HepG2 (cell line): ENCODE measurements around the gene SLC1A2. TPM values are rescaled to one million over a fixed set of nuclear protein-coding genes. Genes with fewer than 3 reads are reported as not detected.

Source experiments
- ATAC-seq: fragments of 200-7000 bp; cut with Tn5 transposase; 3 replicates; pipeline ENCODE4 v1.9.1; 2020; ENCODE audit warnings: mild to moderate bottlenecking, moderate library complexity
- BruUV-seq: library from RNA; stranded (reverse); fragments of 400-500 nt; replicated peaks from 2 replicates; lab custom pipeline; 2021; lab: Mats Ljungman, UMichigan
- CTCF ChIA-PET: fragments of 300-600 bp; formaldehyde crosslinking; extraction: SDS; loops from one replicate; lab custom pipeline; 2021; ENCODE audit warnings: low total read pairs, inconsistent platforms, low intra/inter-chr PET ratio; lab: Yijun Ruan, JAX
- POLR2A ChIA-PET: fragments of 350-600 bp; sonication (Branson Sonifier 250); formaldehyde crosslinking; loops from one replicate; lab custom pipeline; 2020; ENCODE audit warnings: antibody characterized with exemption, inconsistent platforms; lab: Yijun Ruan, JAX
- DNase-seq: peaks from one replicate; pipeline ENCODE4 v3.0.0-alpha.2; 2015; ENCODE audit warnings: low spot score
- FAIRE-seq: peaks from 3 replicates; lab custom pipeline; 2011; peaks lifted over from hg19 to GRCh38; lab: Jason Lieb, UNC
- H2AFZ ChIP-seq: one replicate; pipeline ENCODE4 v1.6.1; 2011; ENCODE audit warnings: low read length, inconsistent platforms
- H3K27ac ChIP-seq: fragments of 300-600 bp; 3 replicates; pipeline ENCODE4 v1.8.0; 2011; ENCODE audit warnings: mixed run types, mild to moderate bottlenecking, mixed read lengths, low read length, inconsistent platforms; ENCODE audit not compliant: insufficient read depth; ENCODE audit errors: extremely low read length
- H3K27me3 ChIP-seq, 2 experiments: fragments of 200-600 bp in 1 of 2; 2 replicates in 1 of 2; 3 replicates in 1 of 2; pipeline versions ENCODE4 v1.6.0 to v1.8.0; 2011; ENCODE audit warnings: low read length in 2 of 2, mild to moderate bottlenecking in 2 of 2, moderate library complexity in 2 of 2, inconsistent platforms in 1 of 2; ENCODE audit not compliant: insufficient read depth in 2 of 2, control insufficient read depth in 1 of 2
- H3K36me3 ChIP-seq, 2 experiments: fragments of 200-600 bp in 1 of 2; replicated peaks in 1 of 2; 2 replicates in 1 of 2; 3 replicates in 1 of 2; pipeline versions ENCODE4 v1.5.1 to v1.8.0; 2011; ENCODE audit warnings: low read length in 2 of 2, inconsistent platforms in 1 of 2; ENCODE audit not compliant: insufficient read depth in 2 of 2, control insufficient read depth in 1 of 2
- H3K4me1 ChIP-seq: 2 replicates; pipeline ENCODE4 v1.5.1; 2012; ENCODE audit warnings: low read length, inconsistent platforms; ENCODE audit not compliant: insufficient read depth
- H3K4me2 ChIP-seq: 2 replicates; pipeline ENCODE4 v1.6.0; 2011; ENCODE audit warnings: low read depth, low read length, inconsistent platforms
- H3K4me3 ChIP-seq, 3 experiments: fragments of 200-600 bp in 1 of 3; sonication (generic), shearing (Covaris generic) in 1 of 3; replicated peaks in 1 of 3; 2 replicates each; pipeline ENCODE4 v1.5.1; 2011 to 2016; ENCODE audit warnings: low read length in 3 of 3, inconsistent platforms in 2 of 3, low read depth in 2 of 3, mild to moderate bottlenecking in 2 of 3, control low read depth in 1 of 3, mixed read lengths in 1 of 3; ENCODE audit not compliant: insufficient read depth in 1 of 3
- H3K79me2 ChIP-seq: one replicate; pipeline ENCODE4 v1.6.1; 2011; ENCODE audit warnings: low read length, inconsistent platforms; ENCODE audit not compliant: insufficient read depth
- H3K9ac ChIP-seq: 2 replicates; pipeline ENCODE4 v1.6.0; 2011; ENCODE audit warnings: mild to moderate bottlenecking, low read depth, low read length, inconsistent platforms; ENCODE audit not compliant: insufficient read depth
- H3K9me3 ChIP-seq: 2 replicates; pipeline ENCODE4 v1.5.1; 2012; ENCODE audit warnings: mild to moderate bottlenecking, low read length
- H4K20me1 ChIP-seq: 2 replicates; pipeline ENCODE4 v1.6.0; 2011; ENCODE audit warnings: inconsistent platforms, mild to moderate bottlenecking, low read length, moderate library complexity; ENCODE audit not compliant: insufficient read depth
- ATF7-NPFF ChIP-seq: sonication (generic); formaldehyde crosslinking; IDR thresholded peaks from 2 replicates; pipeline ENCODE4 v1.8.1; 2023; ENCODE audit warnings: mild to moderate bottlenecking, low read depth, missing genetic modification reagents, moderate library complexity
- FOXJ3 ChIP-seq: sonication (generic); formaldehyde crosslinking; IDR thresholded peaks from 2 replicates; pipeline ENCODE4 v1.4.0; 2020; ENCODE audit warnings: missing genetic modification reagents, mild to moderate bottlenecking, borderline replicate concordance
- HNRNPH1 ChIP-seq: fragments of 200-400 bp; formaldehyde crosslinking; optimal IDR thresholded peaks from 2 replicates; pipeline ENCODE3; 2017; ENCODE audit warnings: mild to moderate bottlenecking, low read depth, low read length
- NR3C1 ChIP-seq: sonication (generic); formaldehyde crosslinking; IDR thresholded peaks from 2 replicates; pipeline ENCODE4 v1.4.0; 2020; ENCODE audit warnings: missing genetic modification reagents
- PAF1 ChIP-seq: IDR thresholded peaks from 2 replicates; pipeline ENCODE4 v1.6.1; 2016; ENCODE audit warnings: missing genetic modification reagents, missing compliant biosample characterization
- PITX1 ChIP-seq: sonication (generic); formaldehyde crosslinking; IDR thresholded peaks from 2 replicates; pipeline ENCODE4 v1.5.1; 2020; ENCODE audit warnings: mild to moderate bottlenecking, missing genetic modification reagents
- SMARCC2 ChIP-seq: fragments of 450-650 bp; IDR thresholded peaks from 2 replicates; pipeline ENCODE4 v1.6.1; 2017; ENCODE audit warnings: antibody characterized with exemption, mild to moderate bottlenecking
- ZIK1 ChIP-seq: sonication (generic); formaldehyde crosslinking; IDR thresholded peaks from 2 replicates; pipeline ENCODE4 v1.5.0; 2020; ENCODE audit warnings: mild to moderate bottlenecking, low read depth, missing genetic modification reagents, borderline replicate concordance
- ZNF275 ChIP-seq: sonication (generic); formaldehyde crosslinking; IDR thresholded peaks from 2 replicates; pipeline ENCODE4 v1.8.0; 2022; ENCODE audit warnings: missing genetic modification reagents, mild to moderate bottlenecking, inconsistent platforms, borderline replicate concordance
- ZNF414 ChIP-seq: sonication (generic); formaldehyde crosslinking; IDR thresholded peaks from 2 replicates; pipeline ENCODE4 v1.5.0; 2020; ENCODE audit warnings: missing genetic modification reagents
- ZNF446 ChIP-seq: sonication (generic); formaldehyde crosslinking; IDR thresholded peaks from 2 replicates; pipeline ENCODE4 v1.5.0; 2020; ENCODE audit warnings: mild to moderate bottlenecking, missing genetic modification reagents
- ZNF570 ChIP-seq: sonication (generic); formaldehyde crosslinking; IDR thresholded peaks from 2 replicates; pipeline ENCODE4 v1.4.0; 2020; ENCODE audit warnings: mild to moderate bottlenecking, missing genetic modification reagents, borderline replicate concordance
- ZNF850 ChIP-seq: sonication (generic); formaldehyde crosslinking; conservative IDR thresholded peaks from 2 replicates; pipeline ENCODE4 v1.9.0; 2021; ENCODE audit warnings: mild to moderate bottlenecking, missing genetic modification reagents
- WGBS: methylation state at CpG from one replicate; pipeline ENCODE4 v1.1.6; 2017; ENCODE audit warnings: low lambda C conversion rate; 5-methylcytosine and 5-hydroxymethylcytosine counted together
- in situ Hi-C: cut with HindIII; loops from 2 replicates; pipeline ENCODE4 v1.10.0; 2017; ENCODE audit warnings: low pct_unique_long_range_greater_than_20kb; ENCODE audit not compliant: extremely low pct_ligation_motif_present
- intact Hi-C: fragments of 100-400 bp; cut with micrococcal nuclease; formaldehyde crosslinking; loops from one replicate; pipeline ENCODE4 v1.10.0; 2022; ENCODE audit not compliant: unreplicated experiment
- polyA plus RNA-seq, 8 experiments: library from polyadenylated mRNA; depleted of rRNA in 3 of 8; stranded (reverse) in 7 of 8; unstranded in 1 of 8; fragments of >200 nt; fragmentation: Illumina TruSeq in 4 of 8; extraction: Trizol in 4 of 8; gene quantifications; 2 replicates each; pipeline versions ENCODE4 v1.2.1 to v1.2.3, GENCODE V29; 2011 to 2016; ENCODE audit warnings: low read depth in 4 of 8, missing spikeins in 1 of 8, mixed read lengths in 1 of 8; ENCODE audit not compliant: insufficient read depth in 1 of 8
- total RNA-seq, 5 experiments: library from RNA; depleted of rRNA; stranded (reverse); fragments of >200 nt; fragmentation: Illumina TruSeq; extraction: Trizol; gene quantifications; 2 replicates each; pipeline ENCODE4 v1.2.3, GENCODE V29; 2016; ENCODE audit warnings: low read depth in 1 of 5
- TF ChIP-seq, protein P1 (sequence below): IDR thresholded peaks from 2 replicates; pipeline ENCODE4 v1.6.1; 2016
- TF ChIP-seq, protein P2 (sequence below): sonication (generic); formaldehyde crosslinking; IDR thresholded peaks from 2 replicates; pipeline ENCODE4 v1.8.0; 2023; ENCODE audit warnings: mild to moderate bottlenecking, missing genetic modification reagents
- TF ChIP-seq, protein P3 (sequence below): sonication (generic); formaldehyde crosslinking; IDR thresholded peaks from 2 replicates; pipeline ENCODE4 v1.8.1; 2023; ENCODE audit warnings: mild to moderate bottlenecking, missing genetic modification reagents, borderline replicate concordance
- TF ChIP-seq, protein P4 (sequence below): sonication (generic); formaldehyde crosslinking; IDR thresholded peaks from 2 replicates; pipeline ENCODE4 v1.5.0; 2020; ENCODE audit warnings: mild to moderate bottlenecking, missing genetic modification reagents, moderate library complexity

The SLC1A2 gene
- total and polyA plus RNA-seq, 2 of the 13 experiments (the other 11 are each of a cell fraction or from before 2014, with no cell fraction given): 23.2 to 43.2 TPM

DNA sequence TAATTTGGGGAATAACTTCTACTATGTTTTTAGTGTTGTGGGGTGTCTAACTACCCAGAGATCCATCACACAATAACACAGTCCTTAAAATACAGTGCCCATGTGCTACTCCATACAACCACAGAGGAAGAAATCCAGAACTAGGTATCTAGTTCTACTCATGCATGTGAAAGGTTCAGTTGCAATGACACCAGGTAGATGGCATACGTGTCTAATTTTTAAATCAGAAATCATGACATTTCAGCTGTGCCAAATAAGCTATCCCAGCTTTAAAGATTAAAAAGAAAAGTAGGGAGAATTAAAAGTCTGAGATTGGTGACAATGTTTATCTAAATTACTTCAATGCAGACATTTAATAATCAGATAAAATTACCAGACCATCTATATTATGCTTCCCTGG lies 158.2 kb downstream of the SLC1A2 start (continued):
- TF ChIP-seq, protein P1, sequence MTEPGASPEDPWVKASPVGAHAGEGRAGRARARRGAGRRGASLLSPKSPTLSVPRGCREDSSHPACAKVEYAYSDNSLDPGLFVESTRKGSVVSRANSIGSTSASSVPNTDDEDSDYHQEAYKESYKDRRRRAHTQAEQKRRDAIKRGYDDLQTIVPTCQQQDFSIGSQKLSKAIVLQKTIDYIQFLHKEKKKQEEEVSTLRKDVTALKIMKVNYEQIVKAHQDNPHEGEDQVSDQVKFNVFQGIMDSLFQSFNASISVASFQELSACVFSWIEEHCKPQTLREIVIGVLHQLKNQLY: no peak
- TF ChIP-seq, protein P2, sequence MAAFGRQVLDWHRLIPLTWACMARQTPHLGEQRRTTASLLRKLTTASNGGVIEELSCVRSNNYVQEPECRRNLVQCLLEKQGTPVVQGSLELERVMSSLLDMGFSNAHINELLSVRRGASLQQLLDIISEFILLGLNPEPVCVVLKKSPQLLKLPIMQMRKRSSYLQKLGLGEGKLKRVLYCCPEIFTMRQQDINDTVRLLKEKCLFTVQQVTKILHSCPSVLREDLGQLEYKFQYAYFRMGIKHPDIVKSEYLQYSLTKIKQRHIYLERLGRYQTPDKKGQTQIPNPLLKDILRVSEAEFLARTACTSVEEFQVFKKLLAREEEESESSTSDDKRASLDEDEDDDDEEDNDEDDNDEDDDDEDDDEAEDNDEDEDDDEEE (CRISPR knock-in tag): no peak
- no peak for TF ChIP-seq ZNF414

GRCh38 chr11:35260342-35260985 lies 158.9 kb downstream of the SLC1A2 start:
- no peaks in the 10 kb centered on the region for H3K79me2 ChIP-seq
- no peaks in the 10 kb centered on the region for H3K9me3 ChIP-seq
- no peak for DNase-seq
- intact Hi-C loops: loop anchor here (2.0 kb wide), 1 partner anchor 34 kb away; no protein-coding TSS in a partner anchor
- CTCF ChIA-PET: no interaction called here
- H3K27me3 ChIP-seq: no peaks in the 10 kb centered on the region
- POLR2A ChIA-PET: no interaction called here
- no peak overlapping the region for H2AFZ ChIP-seq
- H3K27ac ChIP-seq: no peak overlapping the region
- peaks cover 0 to 1% of the 10 kb centered on the region in 2 experiments; a peak in 2 of 5 replicates for H3K36me3 ChIP-seq
- H3K4me2 ChIP-seq: no peak overlapping the region
- 88% methylated on average over 10 of the region's 10 CpGs for WGBS
- no peaks in the 10 kb centered on the region for H4K20me1 ChIP-seq
- BruUV-seq: no TSS peak
- no peak for FAIRE-seq
- ATAC-seq: no peak
- H3K4me1 ChIP-seq: no peaks in the 10 kb centered on the region
- no peak overlapping the region for H3K4me3 ChIP-seq
- in situ Hi-C loops: no loop called here
- no peak overlapping the region for H3K9ac ChIP-seq
- TF ChIP-seq ATF7-NPFF (CRISPR knock-in tag): no peak
- TF ChIP-seq ZNF446 (CRISPR knock-in tag): no peak
- no peak for TF ChIP-seq SMARCC2
- TF ChIP-seq PITX1 (CRISPR knock-in tag): no peak
- TF ChIP-seq, protein P3, sequence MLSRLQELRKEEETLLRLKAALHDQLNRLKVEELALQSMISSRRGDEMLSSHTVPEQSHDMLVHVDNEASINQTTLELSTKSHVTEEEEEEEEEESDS (CRISPR knock-in tag): no peak
- TF ChIP-seq, protein P4, sequence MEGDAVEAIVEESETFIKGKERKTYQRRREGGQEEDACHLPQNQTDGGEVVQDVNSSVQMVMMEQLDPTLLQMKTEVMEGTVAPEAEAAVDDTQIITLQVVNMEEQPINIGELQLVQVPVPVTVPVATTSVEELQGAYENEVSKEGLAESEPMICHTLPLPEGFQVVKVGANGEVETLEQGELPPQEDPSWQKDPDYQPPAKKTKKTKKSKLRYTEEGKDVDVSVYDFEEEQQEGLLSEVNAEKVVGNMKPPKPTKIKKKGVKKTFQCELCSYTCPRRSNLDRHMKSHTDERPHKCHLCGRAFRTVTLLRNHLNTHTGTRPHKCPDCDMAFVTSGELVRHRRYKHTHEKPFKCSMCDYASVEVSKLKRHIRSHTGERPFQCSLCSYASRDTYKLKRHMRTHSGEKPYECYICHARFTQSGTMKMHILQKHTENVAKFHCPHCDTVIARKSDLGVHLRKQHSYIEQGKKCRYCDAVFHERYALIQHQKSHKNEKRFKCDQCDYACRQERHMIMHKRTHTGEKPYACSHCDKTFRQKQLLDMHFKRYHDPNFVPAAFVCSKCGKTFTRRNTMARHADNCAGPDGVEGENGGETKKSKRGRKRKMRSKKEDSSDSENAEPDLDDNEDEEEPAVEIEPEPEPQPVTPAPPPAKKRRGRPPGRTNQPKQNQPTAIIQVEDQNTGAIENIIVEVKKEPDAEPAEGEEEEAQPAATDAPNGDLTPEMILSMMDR: no peak
- TF ChIP-seq ZNF850 (CRISPR knock-in tag): no peak
- no peak for TF ChIP-seq ZNF570 (CRISPR knock-in tag)
- TF ChIP-seq ZIK1 (CRISPR knock-in tag): no peak
- TF ChIP-seq HNRNPH1: no peak
- TF ChIP-seq NR3C1: no peak
- TF ChIP-seq ZNF275 (CRISPR knock-in tag): no peak
- no peak for TF ChIP-seq FOXJ3 (CRISPR knock-in tag)
- no peak for TF ChIP-seq PAF1 (CRISPR knock-in tag)
